Brain microvascular endothelial cell (primary cell): ENCODE data around the gene BANF2.

ENCODE experiments used
- DNase-seq: peaks from one replicate; pipeline ENCODE4 v3.0.0-alpha.2; 2020
- H3K27ac ChIP-seq: fragments of 250-450 bp; sonication (Bioruptor Pico); 2 replicates; pipeline ENCODE4 v1.5.1; 2020; ENCODE audit warnings: mild to moderate bottlenecking, moderate library complexity
- H3K27me3 ChIP-seq: fragments of 250-450 bp; sonication (Bioruptor Pico); replicated peaks from 2 replicates; pipeline ENCODE4 v1.5.1; 2020; ENCODE audit warnings: mild to moderate bottlenecking
- H3K36me3 ChIP-seq: fragments of 250-450 bp; sonication (Bioruptor Pico); replicated peaks from 2 replicates; pipeline ENCODE4 v1.5.1; 2020; ENCODE audit warnings: mild to moderate bottlenecking
- H3K4me3 ChIP-seq: 2 replicates; pipeline ENCODE4 v1.5.1; 2011; ENCODE audit warnings: low read depth, mild to moderate bottlenecking, control low read depth, low read length, moderate library complexity
- CTCF ChIP-seq: IDR thresholded peaks from 2 replicates; pipeline ENCODE4 v1.5.1; 2011; ENCODE audit warnings: low read depth, mild to moderate bottlenecking, moderate library complexity, low read length, control low read depth, inconsistent platforms; ENCODE audit errors: missing control alignments
- in situ Hi-C: cut with HindIII; loops from 2 replicates; pipeline ENCODE4 v1.10.0; 2017; ENCODE audit warnings: low sequenced_read_pairs, low pct_ligation_motif_present

Gene BANF2

GRCh38 chr20:17678295-17678694 is 21.5 kb upstream of the BANF2 start:
- Histone ChIP-seq H3K4me3 (no peak overlapping the region), H3K27ac (no peak overlapping the region), H3K27me3 (no peaks in the 10 kb centered on the region), H3K36me3 (peaks cover 57% of the 10 kb centered on the region)
- no peak for DNase-seq
- TF ChIP-seq CTCF, result no peak
- in situ Hi-C loops, result no loop called here

GRCh38 chr20:17678886-17679285 is 20.9 kb upstream of the BANF2 start:
- DNase-seq, result no peak
- Histone ChIP-seq H3K27me3 (no peaks in the 10 kb centered on the region), H3K4me3 (no peak overlapping the region), H3K27ac (no peak overlapping the region), H3K36me3 (peaks cover 57% of the 10 kb centered on the region)
- no peak for TF ChIP-seq CTCF
- in situ Hi-C loops, result no loop called here

GRCh38 chr20:17679941-17680835 is 19.6 kb upstream of the BANF2 start:
- peak; percentile 56 for DNase-seq
- Histone ChIP-seq H3K27ac (peak overlapping the region; percentile 98), H3K36me3 (peaks cover 48% of the 10 kb centered on the region), H3K4me3 (peak overlapping the region; percentile 82), H3K27me3 (peaks cover 8% of the 10 kb centered on the region)
- no peak for TF ChIP-seq CTCF
- in situ Hi-C loops, result no loop called here

- Histone ChIP-seq H3K36me3 (peaks cover 41% of the 10 kb centered on the region), H3K27ac (peak overlapping the region; percentile 98), H3K4me3 (peak overlapping the region; percentile 82), H3K27me3 (peaks cover 10% of the 10 kb centered on the region)
- in situ Hi-C loops, result no loop called here
- peak; percentile 61 for TF ChIP-seq CTCF
- peak; percentile 48 for DNase-seq
These were observed 18.7 kb upstream of the BANF2 start for GRCh38 chr20:17680836-17681725.

- no peak for DNase-seq
- peak overlapping the region; percentile 98 for H3K27ac ChIP-seq
- no peak for TF ChIP-seq CTCF
- peaks cover 10% of the 10 kb centered on the region for H3K27me3 ChIP-seq
- peak overlapping the region; percentile 82 for H3K4me3 ChIP-seq
- peaks cover 37% of the 10 kb centered on the region for H3K36me3 ChIP-seq
- in situ Hi-C loops, result no loop called here
These were observed 18.1 kb upstream of the BANF2 start for GRCh38 chr20:17681726-17682102.
